NCI-H82 treated with DMSO at 0.1 percent for 48 hours (cell line): ENCODE results near the gene DMRT1.

Experiments
- DNase-seq: peaks from one replicate; lab custom pipeline; 2025; ENCODE audit not compliant: unreplicated experiment; lab: John Stamatoyannopoulos, UW

Gene DMRT1

DNA sequence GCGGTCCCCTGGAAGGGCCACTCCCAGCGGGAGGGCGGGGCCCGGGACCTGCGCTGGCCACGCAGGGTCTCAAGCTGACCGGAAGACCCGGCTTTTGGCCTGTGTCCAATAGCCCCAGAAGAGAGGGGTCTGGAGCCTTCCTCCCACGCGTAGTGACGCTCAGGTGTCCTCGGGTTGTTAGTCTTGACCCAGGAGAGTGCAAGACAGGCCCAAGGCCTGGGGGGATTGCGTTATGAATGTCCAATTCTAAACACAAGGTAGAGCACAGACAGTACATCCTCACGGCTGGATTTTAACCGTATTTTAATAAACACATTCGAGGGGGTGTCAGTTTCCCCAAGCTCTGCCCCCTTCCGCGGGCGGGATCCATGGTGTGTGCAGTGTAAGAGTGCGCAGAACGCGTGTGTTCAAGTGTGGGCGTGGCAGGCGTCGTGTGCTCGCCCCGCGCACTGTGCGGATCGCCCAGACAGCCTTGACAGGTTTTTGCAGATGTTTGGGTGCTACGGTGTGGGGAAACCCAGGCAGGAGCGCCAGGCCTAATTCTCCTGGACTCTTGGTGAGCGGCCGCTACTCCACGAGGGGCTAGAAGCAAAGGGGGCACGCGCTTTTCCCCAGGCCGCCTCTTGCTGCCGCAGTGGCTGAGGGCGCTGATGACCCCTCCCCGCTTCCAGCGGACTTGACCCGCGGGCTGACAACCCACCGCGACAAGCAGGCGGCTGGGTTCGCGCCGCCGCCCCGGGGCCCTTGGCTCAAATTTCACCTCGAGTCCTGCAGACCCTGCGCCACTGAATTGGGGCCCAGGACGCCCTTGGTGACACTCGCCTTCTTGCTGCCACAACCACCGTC lies 128.9 kb downstream of the DMRT1 start:
- DNase-seq, result no peak

DNA sequence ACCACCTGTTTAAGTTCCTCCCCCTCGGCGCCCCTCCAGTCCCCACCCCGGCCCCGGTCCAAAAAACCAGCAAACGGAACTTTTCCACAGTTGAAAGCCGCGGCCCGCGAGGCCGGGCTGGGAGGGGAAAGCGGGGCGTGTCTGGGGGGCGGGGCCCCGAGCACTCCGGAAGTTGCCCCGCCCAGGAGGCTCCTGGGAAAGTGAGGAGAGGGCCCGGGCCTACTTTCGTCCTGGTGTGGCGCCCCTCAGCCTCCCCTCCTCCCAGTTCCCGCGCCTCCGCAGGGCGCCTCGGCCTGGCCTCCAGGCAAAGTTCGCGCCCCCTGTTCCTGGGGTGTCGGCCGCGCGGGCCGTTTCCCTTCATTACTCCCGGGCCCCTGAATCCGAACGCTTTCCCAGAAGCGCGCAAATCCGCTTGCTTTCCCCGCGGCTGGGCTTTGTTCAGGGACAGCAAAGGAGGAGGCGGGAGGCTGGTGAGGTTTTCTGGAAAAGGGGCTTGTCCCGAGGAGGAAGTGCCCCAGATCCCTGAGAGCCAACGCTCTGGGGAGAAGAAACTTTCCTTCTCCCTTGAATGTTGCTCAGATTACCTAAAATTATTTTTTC lies 130.5 kb downstream of the DMRT1 start:
- no peak for DNase-seq

DNA sequence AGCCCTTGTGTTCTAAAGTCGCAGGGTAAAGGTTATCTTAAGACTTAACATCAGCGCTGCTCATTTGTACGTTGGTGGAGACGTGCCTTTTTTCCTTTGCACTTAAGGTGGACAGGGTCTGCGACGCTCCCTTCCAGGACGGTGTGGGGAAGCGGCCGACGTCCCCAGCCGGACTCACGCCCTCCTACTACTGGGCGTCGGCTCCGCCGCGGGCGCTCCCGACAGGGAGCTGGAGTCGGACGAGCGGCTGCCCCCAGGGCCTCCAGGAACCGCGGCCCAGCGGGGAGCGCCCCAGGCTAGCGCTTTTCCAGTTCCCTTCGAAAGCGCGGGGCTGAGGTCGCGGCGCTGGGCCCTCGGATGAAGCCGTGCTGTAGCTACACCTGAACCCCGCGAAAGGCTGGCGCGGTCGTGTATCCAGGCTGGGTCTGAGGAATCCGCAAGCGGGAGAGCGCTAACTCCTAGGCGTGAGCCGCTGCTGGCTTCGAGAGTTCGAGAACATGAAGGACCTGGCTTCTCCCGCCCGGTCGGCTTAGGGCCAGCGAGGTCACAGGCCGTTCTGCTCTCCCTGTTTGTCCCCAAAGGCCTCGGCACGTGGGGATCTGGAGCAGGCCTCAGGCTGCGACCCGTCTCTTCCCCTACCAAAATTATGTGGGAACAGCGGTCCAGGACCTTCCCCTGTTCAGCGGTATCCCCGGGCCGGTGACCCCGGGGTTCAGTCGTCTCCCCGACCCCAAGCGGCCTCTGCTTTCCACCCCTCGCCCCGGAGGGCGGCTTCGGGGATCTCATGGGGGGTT lies 131.2 kb downstream of the DMRT1 start:
- DNase-seq, result no peak

DNA sequence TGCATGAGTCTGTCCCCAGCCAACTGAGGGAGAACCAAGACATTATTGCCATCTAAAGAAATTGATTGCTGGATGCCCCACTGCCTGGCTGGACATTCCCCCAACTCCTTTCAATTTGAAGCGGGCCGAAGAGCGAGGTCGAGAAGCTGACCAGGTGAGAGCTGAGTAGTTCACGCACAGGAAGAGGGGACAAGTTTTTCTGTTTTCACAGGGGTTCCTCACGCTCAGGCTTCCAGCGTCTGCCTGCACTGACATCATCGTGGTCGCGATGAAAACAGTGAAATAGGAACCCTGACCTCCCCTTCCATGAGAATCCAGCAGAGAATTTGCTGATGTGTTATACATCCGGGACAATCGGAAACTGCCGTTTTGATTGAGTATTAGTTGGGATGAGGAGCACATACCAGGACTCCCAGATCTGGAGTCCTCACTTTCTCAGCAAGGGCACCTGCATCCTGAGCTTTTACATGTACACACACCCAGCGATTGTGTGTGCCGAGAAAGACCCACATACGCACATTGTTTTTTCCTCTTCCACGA lies 131.9 kb downstream of the DMRT1 start:
- no peak for DNase-seq

DNA sequence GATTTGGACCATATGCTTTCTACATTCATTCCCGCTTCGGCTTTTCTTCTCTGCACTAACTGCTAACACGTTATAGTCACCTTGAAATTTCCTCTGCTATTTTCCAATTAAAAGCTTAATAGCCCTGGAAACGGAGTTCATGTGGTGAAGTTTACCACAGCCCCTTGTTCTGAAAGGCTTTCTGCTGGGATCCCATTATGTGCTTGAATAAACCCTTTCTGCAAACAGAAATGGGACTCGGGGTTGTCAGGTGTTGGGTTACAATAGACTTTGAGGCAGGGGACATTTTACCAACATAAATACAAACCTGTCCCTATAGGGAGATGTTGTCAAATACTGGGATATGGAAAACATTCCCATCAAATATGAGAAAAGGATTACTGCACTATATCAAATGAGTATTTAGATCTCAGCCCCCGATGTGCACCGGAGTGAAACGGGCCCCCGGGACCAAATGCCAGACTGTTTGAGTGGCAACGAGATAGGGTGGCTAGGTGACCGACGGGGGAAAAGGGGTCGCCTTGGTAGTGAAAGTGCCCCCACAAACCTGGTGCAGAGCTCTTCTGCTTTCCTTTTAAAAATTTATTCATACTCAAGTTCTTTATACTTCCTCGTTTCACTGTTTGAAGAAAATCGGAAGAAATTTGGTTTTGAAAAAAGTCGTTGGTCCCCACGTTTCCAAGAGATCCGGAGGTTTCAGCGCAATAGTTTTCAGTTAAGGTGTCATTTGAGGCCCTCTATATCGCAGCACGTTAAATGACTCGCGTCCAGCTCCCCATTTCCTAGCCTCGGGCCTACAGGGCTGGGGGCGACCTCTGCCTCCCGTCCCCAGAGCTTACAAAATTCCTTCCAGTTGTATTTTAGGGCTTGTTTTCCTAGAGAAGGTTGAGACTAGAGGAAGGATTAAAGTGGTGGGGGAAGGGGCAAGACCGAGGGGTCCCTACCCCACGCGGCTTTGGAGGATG lies 132.8 kb downstream of the DMRT1 start:
- no peak for DNase-seq

DNA sequence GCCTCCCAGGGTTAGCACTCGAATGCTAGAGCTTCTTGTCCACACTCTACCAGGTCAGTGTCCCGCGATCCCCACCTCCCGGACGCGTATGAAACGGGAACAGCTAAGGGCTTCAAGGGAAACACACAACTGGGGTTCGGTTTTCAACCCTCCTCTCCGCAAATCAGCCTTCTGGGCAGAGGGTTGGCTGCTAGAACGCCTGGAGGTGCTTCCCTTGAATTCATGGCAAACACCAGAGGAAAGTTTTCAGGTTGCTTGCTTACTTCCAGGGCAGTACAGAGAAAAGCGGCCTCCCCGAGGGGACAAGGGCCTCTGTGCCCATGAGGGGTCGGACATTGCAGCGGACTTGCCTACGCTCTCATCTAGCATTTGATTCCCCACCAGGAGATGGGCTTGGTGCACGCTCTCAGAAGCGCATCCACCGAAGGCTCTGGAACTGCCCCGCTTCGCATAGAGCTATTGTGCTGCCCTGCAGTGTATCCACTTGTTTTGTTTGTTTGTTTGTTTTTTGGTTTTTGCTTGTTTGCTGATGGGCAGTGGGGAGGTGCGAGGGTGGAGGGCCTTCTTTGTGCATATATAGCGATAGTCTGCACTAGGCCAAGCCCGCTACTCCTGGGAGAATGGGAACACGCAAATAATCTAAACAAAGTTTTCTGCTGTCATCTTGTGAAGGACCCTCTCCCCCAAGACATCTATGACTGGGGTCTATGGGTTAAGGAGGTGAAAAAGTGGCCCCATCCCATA lies 133.7 kb downstream of the DMRT1 start:
- no peak for DNase-seq

DNA sequence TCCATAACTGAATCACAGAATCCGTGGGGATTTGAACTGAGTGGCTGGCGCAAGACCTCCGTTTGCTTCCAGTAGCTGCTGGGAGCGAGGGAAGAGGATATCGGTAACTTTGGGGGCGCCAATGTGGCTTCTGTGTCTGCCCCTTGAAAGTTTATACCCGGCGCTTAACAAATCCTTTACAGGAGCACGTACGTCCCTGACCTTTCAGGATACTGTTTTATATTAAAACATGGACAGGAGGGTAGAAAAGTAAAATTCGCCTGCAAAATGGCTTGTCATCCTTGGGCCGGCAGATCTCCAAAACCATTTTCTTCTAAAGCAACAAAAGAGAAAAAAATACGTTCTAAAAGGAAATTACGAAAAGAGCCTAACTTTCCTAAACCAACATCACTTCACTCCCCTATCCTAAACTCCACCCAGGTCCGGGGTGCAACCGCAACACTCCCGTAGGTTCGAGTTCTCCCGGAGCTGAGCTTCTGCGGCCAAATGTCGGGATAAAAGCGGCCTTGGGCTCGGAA lies 134.3 kb downstream of the DMRT1 start:
- DNase-seq, result no peak

DNA sequence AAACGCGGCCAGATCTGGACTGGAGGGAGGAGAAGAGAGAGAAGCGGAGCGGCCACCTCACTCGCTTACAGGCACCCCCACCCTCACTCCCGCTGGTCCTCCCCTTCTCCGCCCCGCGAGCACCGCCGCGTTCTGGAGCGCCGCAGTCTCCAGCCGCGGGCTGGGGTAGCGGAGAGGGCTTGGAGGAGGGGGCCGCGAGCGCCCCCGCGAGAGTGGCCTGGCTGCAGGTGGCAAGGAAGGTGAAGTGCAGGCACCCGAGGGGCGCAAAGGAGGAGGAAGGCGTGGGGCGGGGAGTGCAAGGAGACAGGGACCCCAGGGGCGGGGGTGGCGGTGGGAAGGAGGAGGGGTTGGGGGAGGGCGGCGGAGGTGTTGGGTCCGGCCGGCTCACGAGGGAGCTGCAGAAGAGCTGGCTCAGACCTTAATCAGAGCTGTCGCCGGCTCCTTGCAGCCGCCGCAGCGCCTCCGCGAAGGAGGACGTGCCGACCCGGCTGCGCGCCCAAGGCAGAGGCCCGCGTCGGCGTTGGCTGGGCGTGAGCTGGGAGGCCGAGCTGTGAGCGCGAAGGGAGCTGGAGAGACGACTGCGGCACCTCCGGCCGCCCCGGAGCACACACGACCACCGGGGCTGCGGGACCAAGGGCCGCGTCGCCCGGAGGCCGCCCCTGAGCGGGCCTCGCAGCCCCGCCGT lies 134.9 kb downstream of the DMRT1 start, which contains the start of gene DMRT3:
TSS of gene DMRT3 (plus strand) at position 398 of the 685 bp plus-strand sequence. CDS start 347 bp downstream, outside the sequence.
- no peak for DNase-seq

DNA sequence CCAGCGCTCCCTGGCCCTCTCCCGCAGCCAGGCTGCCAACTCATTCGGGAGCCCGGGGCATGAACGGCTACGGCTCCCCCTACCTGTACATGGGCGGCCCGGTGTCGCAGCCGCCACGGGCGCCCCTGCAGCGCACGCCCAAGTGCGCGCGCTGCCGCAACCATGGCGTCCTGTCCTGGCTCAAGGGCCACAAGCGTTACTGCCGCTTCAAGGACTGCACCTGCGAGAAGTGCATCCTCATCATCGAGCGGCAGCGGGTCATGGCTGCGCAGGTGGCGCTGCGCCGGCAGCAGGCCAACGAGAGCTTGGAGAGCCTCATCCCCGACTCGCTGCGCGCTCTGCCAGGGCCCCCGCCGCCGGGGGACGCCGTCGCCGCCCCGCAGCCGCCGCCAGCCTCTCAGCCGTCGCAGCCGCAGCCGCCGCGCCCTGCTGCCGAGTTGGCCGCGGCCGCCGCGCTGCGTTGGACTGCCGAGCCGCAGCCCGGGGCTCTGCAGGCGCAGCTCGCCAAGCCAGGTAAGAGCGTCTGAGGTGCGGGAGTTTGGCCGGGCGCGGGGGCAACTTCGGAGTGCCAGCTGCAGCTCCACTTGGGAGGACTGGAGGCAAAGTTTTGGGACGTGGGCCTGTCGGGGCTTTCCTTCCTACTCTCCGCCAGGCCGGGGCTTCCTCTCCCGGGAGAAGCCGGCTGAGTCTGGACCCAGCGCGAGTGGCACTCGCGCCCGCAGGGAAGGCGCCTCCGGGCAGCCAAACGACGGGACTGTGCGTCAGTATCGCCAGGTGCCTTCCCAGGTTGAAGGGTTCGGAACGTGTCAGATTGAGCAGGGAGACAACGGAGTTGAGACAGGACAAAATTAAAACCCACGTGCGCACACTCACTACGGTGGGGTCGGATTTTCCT lies 135.7 kb downstream of the DMRT1 start:
- no peak for DNase-seq

DNA sequence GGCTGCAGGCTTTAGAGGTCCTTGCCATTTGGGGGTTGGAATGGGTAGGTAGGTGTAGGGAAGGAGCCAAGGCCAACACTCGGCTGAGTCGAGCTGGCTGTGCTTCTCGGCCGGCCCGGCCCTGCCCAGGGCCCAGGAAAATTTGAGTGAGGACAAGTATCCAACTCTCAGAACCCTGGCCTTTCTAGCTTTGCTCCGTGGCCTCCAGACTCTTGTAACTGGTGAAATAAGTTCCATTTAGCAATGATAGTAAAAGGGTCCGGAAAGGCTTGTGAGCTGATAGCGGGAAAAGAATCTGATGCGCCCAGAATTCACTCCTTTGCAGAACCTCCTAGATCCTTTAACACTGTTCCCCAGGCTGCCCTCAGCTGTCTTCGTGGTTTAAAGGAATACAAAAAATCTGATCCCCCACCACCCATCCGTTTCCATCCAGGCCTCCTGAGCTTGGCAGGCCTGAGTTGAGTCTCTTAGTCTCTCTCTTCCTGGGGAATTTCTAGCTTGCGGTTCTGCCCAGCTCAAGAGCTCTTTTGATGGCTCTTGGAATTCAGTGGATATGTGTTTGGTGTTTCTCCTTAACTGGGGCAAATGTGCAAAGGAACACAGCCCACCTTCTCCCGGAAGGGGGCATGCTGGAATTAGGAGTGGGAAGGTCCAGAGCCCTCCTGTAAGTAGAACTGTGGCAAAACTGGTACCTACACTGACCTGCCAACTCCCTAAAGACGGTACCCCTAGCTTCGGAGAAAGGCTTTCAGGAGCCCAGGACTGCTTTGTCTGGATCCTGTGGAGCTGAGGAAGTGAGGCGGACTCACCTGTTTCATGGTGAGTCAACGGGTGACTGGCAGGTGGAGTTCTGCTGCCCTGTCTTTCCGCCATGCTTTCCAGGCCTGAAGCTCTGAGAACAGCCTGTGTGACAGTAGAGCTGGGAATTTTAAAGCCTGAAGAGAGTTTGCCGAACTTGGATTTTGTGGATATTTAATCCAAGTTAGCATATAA lies 136.6 kb downstream of the DMRT1 start:
- no peak for DNase-seq

DNA sequence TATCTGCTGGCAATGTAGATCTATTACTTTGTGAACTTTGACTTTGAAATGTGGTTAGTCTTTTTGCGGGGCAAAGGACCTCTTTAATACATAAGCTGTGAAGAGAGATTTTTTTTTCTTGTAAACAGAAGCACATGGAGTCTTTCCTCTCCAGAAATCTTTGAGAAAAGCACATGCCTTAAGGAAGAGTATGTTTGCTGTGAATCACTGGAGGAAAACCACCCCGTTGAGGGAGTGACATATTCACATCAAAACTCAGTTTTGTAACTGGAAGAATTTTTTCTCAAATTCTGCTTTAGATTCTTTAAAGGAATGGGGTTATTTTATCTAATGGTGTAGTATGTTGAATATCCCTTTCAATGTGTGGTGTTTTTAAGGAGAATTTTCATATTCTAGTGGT lies 138.5 kb downstream of the DMRT1 start:
- no peak for DNase-seq

DNA sequence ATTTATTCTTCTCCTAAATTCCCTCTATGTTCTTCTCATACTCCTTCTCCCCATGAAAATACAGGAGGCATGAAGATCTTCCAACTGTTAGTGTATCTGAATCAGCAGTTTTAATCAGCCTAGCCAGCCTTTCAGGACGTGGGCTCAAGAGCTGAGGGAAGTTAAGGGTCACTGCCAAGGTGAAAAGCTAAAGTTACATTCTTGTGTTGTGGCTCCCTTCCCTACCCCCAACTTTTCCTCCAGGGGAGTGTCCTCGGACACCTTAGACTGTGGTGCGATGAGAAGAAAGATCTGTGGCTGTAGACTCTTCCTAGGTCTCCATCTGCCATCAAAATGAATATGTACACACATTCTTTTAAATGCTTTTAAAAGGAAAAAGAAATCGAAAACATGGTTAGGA lies 139.1 kb downstream of the DMRT1 start:
- no peak for DNase-seq

DNA sequence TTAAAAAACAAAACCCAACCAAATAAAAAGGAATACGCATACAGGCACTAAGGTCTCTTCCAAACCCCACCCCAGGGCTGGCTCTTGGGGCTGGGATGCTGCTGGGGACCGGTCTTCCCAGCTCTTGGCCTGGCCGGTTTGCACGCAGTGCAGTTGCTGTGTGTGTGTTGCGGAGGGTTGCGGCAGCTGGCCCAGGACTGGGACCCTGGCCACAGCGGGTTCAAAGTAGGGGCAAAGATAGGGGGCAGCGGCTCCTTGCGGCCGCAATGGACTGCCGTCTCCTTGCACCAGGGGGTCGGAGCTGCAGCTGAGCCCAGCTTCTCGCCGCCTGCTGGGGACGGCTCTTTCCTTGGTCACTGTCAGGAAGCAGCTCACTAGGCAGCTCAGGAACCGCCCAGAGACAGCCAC lies 140.0 kb downstream of the DMRT1 start:
- no peak for DNase-seq

DNA sequence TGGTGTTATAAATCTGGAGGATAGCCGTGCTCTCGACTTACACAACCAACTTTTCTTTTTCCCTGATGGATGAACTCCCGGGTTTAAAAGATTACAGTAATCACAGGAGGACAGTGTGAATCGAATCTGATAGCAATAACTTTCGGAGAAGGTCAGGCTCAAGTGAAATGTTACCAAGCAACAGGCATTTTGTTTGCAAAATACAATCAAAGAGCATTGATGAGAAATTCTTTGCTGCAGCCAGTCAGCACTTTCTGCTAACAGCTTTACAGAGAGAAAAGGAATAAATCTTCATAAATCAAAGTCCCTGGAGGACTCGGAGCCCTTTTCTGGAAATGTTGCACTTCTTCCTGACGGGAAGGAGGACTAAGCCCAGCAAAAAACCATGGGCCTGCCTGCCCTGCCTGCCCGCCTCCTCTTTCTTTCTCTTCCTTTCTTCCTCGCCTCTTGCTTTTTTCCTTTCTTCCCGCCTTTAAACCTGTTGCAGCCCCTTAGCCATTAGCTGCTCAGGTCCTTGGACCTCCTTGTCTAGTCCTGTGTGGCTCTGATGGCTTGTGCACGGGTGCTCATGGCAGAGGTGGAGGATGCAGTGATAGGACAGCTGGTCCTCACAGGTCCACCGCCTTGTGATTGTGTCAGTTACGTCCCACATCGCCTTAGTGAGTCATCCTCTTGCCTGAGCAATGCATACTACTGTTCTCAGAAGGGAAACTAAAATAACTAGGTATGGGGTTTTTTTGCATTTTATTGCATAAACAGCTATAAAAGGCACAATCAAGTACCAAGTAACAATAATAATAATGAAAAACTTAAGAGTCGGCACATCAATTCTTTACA lies 141.1 kb downstream of the DMRT1 start:
- no peak for DNase-seq

DNA sequence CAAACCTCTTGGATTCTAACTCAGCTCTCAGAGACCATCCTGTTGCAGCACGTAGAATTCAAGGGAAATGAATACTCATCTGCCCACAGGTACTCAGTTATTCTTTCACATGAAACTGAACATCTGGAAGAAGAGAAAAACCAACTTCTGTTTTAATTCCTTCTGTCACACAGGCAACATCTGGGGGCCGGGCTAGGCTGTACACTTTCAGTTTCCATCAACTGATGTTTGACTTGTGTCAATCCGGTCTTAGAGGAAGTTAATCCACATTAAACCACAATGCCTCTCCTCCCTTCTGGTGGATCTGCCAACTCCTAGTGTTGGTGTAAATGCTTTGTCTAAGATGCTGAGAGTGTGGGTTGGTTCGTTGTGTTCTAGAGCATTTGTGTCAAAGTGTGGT lies 152.5 kb downstream of the DMRT1 start:
- no peak for DNase-seq

DNA sequence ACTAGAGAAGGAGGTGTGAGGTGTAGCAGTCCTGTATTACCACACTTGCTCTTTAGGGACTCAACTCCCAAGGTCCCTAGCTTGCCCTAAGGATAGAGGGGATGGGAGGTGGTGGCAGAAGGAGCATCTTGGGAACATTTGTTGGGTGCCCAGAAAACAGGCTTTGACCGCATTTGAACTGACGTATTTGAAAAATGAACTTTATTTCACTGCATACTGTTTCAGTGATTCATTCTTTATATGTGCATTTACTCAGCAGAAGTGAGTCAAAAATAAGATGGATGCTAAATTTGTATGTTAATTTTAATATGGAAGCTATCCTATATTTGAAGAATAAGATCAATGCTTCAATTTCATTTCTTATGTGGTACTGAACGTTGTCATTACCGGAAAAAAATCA lies 153.7 kb downstream of the DMRT1 start:
- DNase-seq, result no peak
